Measurements from ENCODE around the gene CFDP1. TPM values are rescaled to one million over a fixed set of nuclear protein-coding genes. Genes with fewer than 3 reads are reported as not detected.

CFDP1 gene
- total RNA-seq, 1 experiment from 2014 or later = 44.7 TPM

DNA sequence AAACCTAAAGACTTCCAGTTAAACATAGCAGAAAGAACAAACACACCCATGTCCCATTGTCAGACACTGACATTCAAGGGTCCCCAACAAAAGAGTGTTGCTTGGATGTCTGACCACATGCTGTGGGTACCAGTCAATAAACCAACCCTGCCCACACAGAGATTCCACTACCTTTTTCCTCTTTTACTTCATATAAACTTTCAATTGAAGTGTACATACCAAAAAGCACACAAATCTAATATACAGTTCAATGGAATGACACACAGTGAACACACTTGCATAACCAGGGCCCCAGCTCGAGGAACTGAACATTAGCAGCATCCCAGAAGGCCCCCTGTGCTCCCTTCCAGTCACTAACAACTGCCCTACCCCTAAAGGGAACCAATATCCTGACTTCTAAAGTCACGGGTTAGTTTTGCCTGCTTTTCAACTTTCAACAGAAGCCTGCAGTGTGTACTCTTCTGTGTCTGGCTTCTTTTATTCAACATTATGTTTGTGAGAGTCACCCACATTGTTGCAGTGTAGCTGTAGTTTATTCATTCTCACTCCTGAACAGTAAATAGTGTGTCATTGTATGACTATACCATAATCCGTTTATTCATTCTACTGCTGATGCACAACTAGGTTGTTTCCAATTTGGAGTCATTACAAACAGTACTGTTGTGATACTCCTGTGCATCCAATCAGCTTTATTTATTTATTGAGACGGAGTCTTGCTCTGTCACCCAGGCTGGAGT lies 18.0 kb downstream of the CFDP1 start:
- no TSS peak for BruUV-seq (replicated peaks)
- POLR2A ChIA-PET = interaction anchor here (0.7 kb wide), 1 partner anchor 15 kb away, joined by 3 read pairs; no protein-coding TSS in a partner anchor
- TF ChIP-seq, protein P1, sequence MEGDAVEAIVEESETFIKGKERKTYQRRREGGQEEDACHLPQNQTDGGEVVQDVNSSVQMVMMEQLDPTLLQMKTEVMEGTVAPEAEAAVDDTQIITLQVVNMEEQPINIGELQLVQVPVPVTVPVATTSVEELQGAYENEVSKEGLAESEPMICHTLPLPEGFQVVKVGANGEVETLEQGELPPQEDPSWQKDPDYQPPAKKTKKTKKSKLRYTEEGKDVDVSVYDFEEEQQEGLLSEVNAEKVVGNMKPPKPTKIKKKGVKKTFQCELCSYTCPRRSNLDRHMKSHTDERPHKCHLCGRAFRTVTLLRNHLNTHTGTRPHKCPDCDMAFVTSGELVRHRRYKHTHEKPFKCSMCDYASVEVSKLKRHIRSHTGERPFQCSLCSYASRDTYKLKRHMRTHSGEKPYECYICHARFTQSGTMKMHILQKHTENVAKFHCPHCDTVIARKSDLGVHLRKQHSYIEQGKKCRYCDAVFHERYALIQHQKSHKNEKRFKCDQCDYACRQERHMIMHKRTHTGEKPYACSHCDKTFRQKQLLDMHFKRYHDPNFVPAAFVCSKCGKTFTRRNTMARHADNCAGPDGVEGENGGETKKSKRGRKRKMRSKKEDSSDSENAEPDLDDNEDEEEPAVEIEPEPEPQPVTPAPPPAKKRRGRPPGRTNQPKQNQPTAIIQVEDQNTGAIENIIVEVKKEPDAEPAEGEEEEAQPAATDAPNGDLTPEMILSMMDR (IDR thresholded peaks at IDR 0.05; ENCODE audit: unreplicated experiment) = no peak
- H3K9me3 Mint-ChIP-seq (ENCODE audit: unreplicated experiment) = no peaks in the 10 kb centered on the region
- no peaks in the 10 kb centered on the region for H3K27me3 Mint-ChIP-seq (ENCODE audit: insufficient read depth, unreplicated experiment)
- H3K36me3 Mint-ChIP-seq (ENCODE audit: insufficient read depth, unreplicated experiment) = peaks cover 38% of the 10 kb centered on the region
- peaks cover 8% of the 10 kb centered on the region for H3K4me1 Mint-ChIP-seq (ENCODE audit: insufficient read depth, unreplicated experiment)
- DNase-seq (ENCODE audit: unreplicated experiment) = no peak
- H3K4me3 Mint-ChIP-seq (ENCODE audit: unreplicated experiment) = no peak overlapping the region
- no peak overlapping the region for H3K27ac Mint-ChIP-seq (ENCODE audit: low read depth, unreplicated experiment)
- CTCF ChIA-PET = interaction anchor here (0.6 to 0.8 kb wide), 3 partner anchors 56 to 390 kb away, joined by 3 to 4 read pairs (median 3); no protein-coding TSS in a partner anchor
- intact Hi-C loops (cut with micrococcal nuclease) = no loop called here

DNA sequence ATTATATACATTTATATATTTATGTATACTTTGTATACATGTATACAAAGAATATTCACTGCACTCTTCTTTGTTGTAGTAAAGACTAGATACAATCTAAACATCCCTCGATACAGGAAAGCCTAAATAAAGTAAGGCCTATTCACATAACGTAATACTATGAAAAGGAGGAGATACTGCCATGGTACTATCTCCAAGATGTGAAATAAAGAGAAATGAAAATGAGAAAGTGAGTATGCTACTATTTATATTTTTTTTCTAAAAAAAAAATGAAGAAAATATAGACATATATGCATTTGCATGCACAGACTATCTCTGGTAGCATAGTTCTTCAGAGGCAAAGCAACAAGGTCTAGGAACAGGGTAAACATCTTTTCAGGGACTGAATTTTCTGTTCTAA lies 19.4 kb downstream of the CFDP1 start:
- BruUV-seq (replicated peaks) = no TSS peak
- TF ChIP-seq, protein P1 (IDR thresholded peaks at IDR 0.05; ENCODE audit: unreplicated experiment) = no peak
- intact Hi-C loops (cut with micrococcal nuclease) = no loop called here
- no peaks in the 10 kb centered on the region for H3K27me3 Mint-ChIP-seq (ENCODE audit: insufficient read depth, unreplicated experiment)
- no peak for DNase-seq (ENCODE audit: unreplicated experiment)
- peaks cover 52% of the 10 kb centered on the region for H3K36me3 Mint-ChIP-seq (ENCODE audit: insufficient read depth, unreplicated experiment)
- H3K9me3 Mint-ChIP-seq (ENCODE audit: unreplicated experiment) = no peaks in the 10 kb centered on the region
- CTCF ChIA-PET = interaction anchor here (0.8 to 0.9 kb wide), 2 partner anchors 12 to 214 kb away, joined by 3 to 4 read pairs; no protein-coding TSS in a partner anchor
- H3K4me3 Mint-ChIP-seq (ENCODE audit: unreplicated experiment) = no peak overlapping the region
- H3K27ac Mint-ChIP-seq (ENCODE audit: low read depth, unreplicated experiment) = no peak overlapping the region
- peaks cover 8% of the 10 kb centered on the region for H3K4me1 Mint-ChIP-seq (ENCODE audit: insufficient read depth, unreplicated experiment)
- POLR2A ChIA-PET = interaction anchor here (0.6 kb wide), 1 partner anchor 18 kb away, joined by 3 read pairs; no protein-coding TSS in a partner anchor

DNA sequence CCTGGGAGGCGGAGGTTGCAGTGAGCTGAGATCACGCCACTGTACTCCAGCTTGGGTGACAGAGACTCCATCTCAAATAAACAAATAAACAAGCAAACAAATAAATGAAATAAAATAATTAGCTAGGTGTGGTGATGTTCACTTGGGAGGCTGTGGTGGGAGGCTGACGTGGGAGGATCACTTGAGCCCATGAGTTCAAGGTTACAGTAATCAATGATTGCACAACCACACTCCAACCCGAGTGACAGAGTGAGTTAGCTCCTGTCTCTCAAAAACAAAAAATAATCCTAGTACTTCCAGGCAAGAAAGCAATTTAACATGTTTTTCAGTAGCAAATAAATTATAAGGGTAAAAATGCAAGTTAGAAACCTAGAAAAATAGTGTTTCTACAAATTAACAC lies 26.4 kb downstream of the CFDP1 start:
- BruUV-seq (replicated peaks) = no TSS peak
- H3K27ac Mint-ChIP-seq (ENCODE audit: low read depth, unreplicated experiment) = no peak overlapping the region
- H3K4me1 Mint-ChIP-seq (ENCODE audit: insufficient read depth, unreplicated experiment) = no peaks in the 10 kb centered on the region
- intact Hi-C loops (cut with micrococcal nuclease) = no loop called here
- POLR2A ChIA-PET = no interaction called here
- H3K36me3 Mint-ChIP-seq (ENCODE audit: insufficient read depth, unreplicated experiment) = peaks cover 67% of the 10 kb centered on the region
- no peak for DNase-seq (ENCODE audit: unreplicated experiment)
- H3K9me3 Mint-ChIP-seq (ENCODE audit: unreplicated experiment) = no peaks in the 10 kb centered on the region
- TF ChIP-seq, protein P1 (IDR thresholded peaks at IDR 0.05; ENCODE audit: unreplicated experiment) = no peak
- CTCF ChIA-PET = interaction anchor here (0.6 to 8.5 kb wide), 3 partner anchors 26 to 209 kb away, joined by 3 to 117 read pairs (median 3); no protein-coding TSS in a partner anchor
- no peaks in the 10 kb centered on the region for H3K27me3 Mint-ChIP-seq (ENCODE audit: insufficient read depth, unreplicated experiment)
- no peak overlapping the region for H3K4me3 Mint-ChIP-seq (ENCODE audit: unreplicated experiment)

DNA sequence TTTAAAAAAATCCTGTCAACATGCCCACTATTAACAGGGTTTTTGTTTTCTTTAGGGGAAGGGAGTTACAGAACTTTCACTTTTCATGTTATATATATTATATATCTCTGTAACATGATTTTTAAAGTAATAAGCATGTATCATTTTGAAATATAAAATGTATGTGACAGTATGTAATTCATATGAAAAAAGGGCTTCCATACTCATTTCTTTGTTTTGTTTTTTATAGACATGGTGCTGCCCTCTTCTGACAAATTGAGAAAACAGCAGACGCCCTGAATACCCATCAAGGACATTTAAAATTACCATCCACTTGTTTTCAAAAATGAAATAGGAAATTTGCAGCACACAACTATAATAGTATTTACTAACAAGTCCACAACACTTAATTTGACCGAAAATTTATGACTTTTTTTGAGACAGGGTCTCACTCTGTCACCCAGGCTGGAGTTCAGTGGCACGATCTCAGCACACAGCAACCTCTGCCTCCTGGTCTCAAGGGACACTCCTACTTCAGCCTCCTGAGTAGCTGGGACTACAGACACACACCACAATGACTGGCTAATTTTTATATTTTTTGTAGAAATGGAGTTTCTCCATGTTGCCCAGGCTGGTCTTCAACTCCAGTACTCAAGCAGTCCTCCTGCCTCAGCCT lies 30.4 kb downstream of the CFDP1 start:
- BruUV-seq (replicated peaks) = no TSS peak
- POLR2A ChIA-PET = interaction anchor here (1.1 to 2.1 kb wide), 2 partner anchors 25 to 97 kb away, joined by 3 to 8 read pairs; no protein-coding TSS in a partner anchor
- CTCF ChIA-PET = interaction anchor here (0.6 to 8.5 kb wide), 21 partner anchors 8 to 1030 kb away, joined by 3 to 117 read pairs (median 4); partner anchors contain the start of gene TMEM170A

More for the DNA sequence above, 30.4 kb downstream of the CFDP1 start:
- H3K36me3 Mint-ChIP-seq (ENCODE audit: insufficient read depth, unreplicated experiment) = peaks cover 44% of the 10 kb centered on the region
- TF ChIP-seq, protein P1 (IDR thresholded peaks at IDR 0.05; ENCODE audit: unreplicated experiment) = peak; percentile 56
- H3K27me3 Mint-ChIP-seq (ENCODE audit: insufficient read depth, unreplicated experiment) = no peaks in the 10 kb centered on the region
- H3K4me3 Mint-ChIP-seq (ENCODE audit: unreplicated experiment) = no peak overlapping the region
- peak; percentile 47 for DNase-seq (ENCODE audit: unreplicated experiment)
- intact Hi-C loops (cut with micrococcal nuclease) = loop anchor here (1.0 to 5.0 kb wide), 3 partner anchors 18 to 204 kb away; no protein-coding TSS in a partner anchor
- peaks cover 5% of the 10 kb centered on the region for H3K4me1 Mint-ChIP-seq (ENCODE audit: insufficient read depth, unreplicated experiment)
- H3K27ac Mint-ChIP-seq (ENCODE audit: low read depth, unreplicated experiment) = no peak overlapping the region
- H3K9me3 Mint-ChIP-seq (ENCODE audit: unreplicated experiment) = no peaks in the 10 kb centered on the region

Data from MCF 10A (cell line).